HG03196 (cell line): ENCODE measurements around the gene MERTK.

Experiments used
- ATAC-seq: cut with Tn5 transposase; IDR thresholded peaks from one replicate; pipeline ENCODE4 v1.9.1; 2021; ENCODE audit not compliant: unreplicated experiment

MERTK gene

DNA sequence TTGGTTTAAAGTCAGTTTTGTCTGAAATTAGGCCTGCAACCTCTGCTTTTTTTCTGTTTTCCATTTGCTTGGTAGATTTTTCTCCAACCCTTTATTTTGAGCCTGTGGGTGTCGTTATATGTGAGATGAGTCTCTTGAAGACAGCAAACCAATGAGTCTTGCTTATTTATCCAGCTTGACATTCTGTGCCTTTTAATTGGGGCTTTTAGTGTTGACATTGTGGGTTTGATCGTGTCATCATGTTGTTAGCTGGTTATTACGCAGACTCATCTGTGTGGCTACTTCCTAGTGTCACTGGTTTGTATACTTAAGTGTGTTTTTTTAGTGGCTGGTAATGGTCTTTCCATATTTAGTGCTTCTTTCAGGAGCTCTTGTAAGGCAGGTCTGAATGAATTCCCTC, 175.5 kb downstream of the MERTK start:
- ATAC-seq = no peak

DNA sequence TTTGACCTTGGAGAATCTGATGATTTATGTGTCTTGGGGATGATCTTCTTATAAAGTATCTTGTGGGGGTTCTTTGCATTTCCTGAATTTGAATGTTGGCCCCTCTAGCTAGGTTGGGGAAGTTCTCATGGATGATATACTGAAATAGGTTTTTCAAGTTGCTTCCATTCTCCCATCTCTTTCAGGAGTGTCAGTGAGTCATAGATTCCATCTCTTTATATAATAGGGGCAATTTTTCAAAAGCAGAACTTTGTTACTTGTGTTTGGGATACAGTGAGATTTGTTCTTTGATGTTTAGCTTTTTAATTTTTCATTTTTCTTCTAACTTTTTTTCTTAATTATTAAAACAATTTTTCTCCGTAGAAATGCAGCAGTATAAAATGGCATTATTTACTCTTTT, 176.1 kb downstream of the MERTK start:
- ATAC-seq = no peak

DNA sequence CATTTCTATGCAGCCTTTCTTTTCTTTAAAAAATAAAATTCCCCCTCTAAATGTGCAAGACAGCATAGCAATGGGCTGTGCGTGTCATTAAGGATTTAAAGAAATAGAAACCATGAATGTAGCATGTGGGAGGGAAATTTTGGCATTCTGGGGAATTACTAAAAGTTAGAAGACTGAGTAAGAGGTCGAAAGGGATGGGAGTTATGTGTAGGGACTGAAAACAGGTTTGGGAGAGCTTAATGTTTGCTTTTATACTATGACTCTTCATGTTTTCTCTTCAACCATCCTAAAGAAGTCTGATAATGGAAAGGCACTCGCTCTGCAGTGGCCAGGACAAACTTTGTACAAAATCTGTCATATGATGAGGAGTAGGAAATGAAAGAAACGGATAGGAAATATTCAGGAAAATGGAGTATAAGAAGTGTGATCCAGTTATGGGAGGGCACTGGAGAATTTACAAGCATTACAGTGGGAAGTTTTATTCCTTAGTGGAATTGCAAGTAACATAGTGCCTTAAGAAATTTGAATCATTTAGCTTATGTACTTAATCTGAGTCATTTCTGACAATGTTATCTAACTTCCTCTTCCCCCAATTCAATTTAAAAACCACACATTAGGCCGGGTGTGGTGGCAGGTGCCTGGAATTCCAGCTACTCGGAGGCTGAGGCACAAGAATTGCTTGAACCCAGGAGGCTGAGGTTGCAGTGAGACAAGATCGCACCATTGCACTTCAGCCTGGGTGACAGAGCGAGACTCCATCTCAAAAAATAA, 177.3 kb downstream of the MERTK start:
- ATAC-seq = no peak

DNA sequence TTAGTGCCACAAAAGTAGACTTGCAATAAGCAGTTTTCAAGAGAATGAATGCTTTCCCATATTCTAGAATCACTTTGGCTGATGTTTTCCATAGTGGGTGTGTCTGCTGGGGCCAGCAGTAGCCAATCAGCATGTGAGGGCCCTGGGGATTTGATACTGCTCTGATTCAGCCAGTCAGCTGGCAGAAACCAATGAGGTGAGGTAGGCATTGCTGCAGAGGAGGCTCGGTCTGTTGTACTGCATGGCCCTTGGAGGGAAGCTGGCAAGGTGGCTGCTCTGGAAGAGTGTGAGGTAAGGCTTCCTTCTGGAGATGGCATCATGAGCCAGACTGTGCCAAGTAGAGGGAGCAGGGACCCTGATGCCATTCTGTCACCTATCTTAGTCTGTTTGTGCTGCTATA, 179.4 kb downstream of the MERTK start:
- ATAC-seq = no peak
